SK-N-SH (cell line): ENCODE data around the gene WDR33. TPM values are rescaled to one million over a fixed set of nuclear protein-coding genes. Genes with fewer than 3 reads are reported as not detected.
A peak's percentile ranks its signal among the peaks of the same experiment; 100 is the strongest.
"Not testable (repeated sequence)": the region's sequence is repeated elsewhere in the genome, so short reads cannot be mapped to it uniquely, and the experiment has no call there.

Experiments used
- CTCF ChIA-PET: fragments of 300-600, 350-600 bp; formaldehyde crosslinking; extraction: SDS; loops from one replicate; lab custom pipeline; 2021; lab: Yijun Ruan, JAX
- POLR2A ChIA-PET: fragments of 350-600 bp; sonication (Branson Sonifier 250); formaldehyde crosslinking; extraction: SDS; loops from one replicate; lab custom pipeline; 2020; ENCODE audit warnings: antibody characterized with exemption, inconsistent platforms; lab: Yijun Ruan, JAX
- DNase-seq: peaks from one replicate; pipeline ENCODE4 v3.0.0; 2012
- H2AFZ ChIP-seq: fragments of 200-600 bp; sonication (generic); 2 replicates; pipeline ENCODE4 v1.8.1; 2016; ENCODE audit warnings: antibody characterized with exemption, mild to moderate bottlenecking, low read depth
- H3F3A ChIP-seq: fragments of 200-600 bp; sonication (generic); replicated peaks from 2 replicates; pipeline ENCODE3; 2016; ENCODE audit warnings: antibody characterized with exemption, mild to moderate bottlenecking; ENCODE audit not compliant: insufficient read depth
- H3K27ac ChIP-seq, 2 experiments: fragments of 200-500 bp in 1 of 2; fragments of 200-600 bp in 1 of 2; sonication (Bioruptor generic) in 1 of 2; sonication (generic), shearing (Covaris generic) in 1 of 2; 2 replicates each; pipeline versions ENCODE4 v1.5.1 to v1.6.1; 2014 to 2016; ENCODE audit warnings: low read depth in 2 of 2, inconsistent platforms in 1 of 2, low read length in 1 of 2, mild to moderate bottlenecking in 1 of 2, mixed read lengths in 1 of 2
- H3K27me3 ChIP-seq: fragments of 200-600 bp; sonication (generic), shearing (Covaris generic); 2 replicates; pipeline ENCODE4 v1.6.1; 2016; ENCODE audit warnings: mixed run types; ENCODE audit not compliant: insufficient read depth
- H3K36me3 ChIP-seq, 2 experiments: fragments of 200-500 bp in 1 of 2; fragments of 200-600 bp in 1 of 2; sonication (Bioruptor generic) in 1 of 2; sonication (generic) in 1 of 2; replicated peaks in 1 of 2; 2 replicates each; pipeline versions ENCODE3 to v1.5.1; 2014 to 2016; ENCODE audit warnings: low read length in 1 of 2, mild to moderate bottlenecking in 1 of 2; ENCODE audit not compliant: insufficient read depth in 2 of 2, control insufficient read depth in 1 of 2
- H3K4me1 ChIP-seq, 2 experiments: fragments of 200-500 bp in 1 of 2; fragments of 200-600 bp in 1 of 2; sonication (Bioruptor generic) in 1 of 2; sonication (generic), shearing (Covaris generic) in 1 of 2; 2 replicates each; pipeline versions ENCODE4 v1.5.1 to v1.6.1; 2014 to 2016; ENCODE audit warnings: low read depth in 1 of 2, low read length in 1 of 2, mixed run types in 1 of 2; ENCODE audit not compliant: insufficient read depth in 2 of 2, control insufficient read depth in 1 of 2
- H3K4me2 ChIP-seq: fragments of 200-600 bp; sonication (generic), shearing (Covaris generic); 2 replicates; pipeline ENCODE4 v1.6.1; 2017; ENCODE audit warnings: mixed run types
- H3K4me3 ChIP-seq, 2 experiments: fragments of 200-500 bp in 1 of 2; fragments of 200-600 bp in 1 of 2; sonication (Bioruptor generic) in 1 of 2; sonication (generic), shearing (Covaris generic) in 1 of 2; 2 replicates each; pipeline versions ENCODE4 v1.5.1 to v1.8.1; 2014 to 2016; ENCODE audit warnings: low read depth in 2 of 2, inconsistent platforms in 1 of 2, low read length in 1 of 2, mild to moderate bottlenecking in 1 of 2, mixed read lengths in 1 of 2, moderate library complexity in 1 of 2
- H3K79me2 ChIP-seq: fragments of 200-600 bp; sonication (generic); 2 replicates; pipeline ENCODE4 v1.8.1; 2017; ENCODE audit warnings: mild to moderate bottlenecking; ENCODE audit not compliant: insufficient read depth
- H3K9ac ChIP-seq: fragments of 200-600 bp; sonication (generic); 2 replicates; pipeline ENCODE4 v1.6.1; 2017; ENCODE audit warnings: mixed run types
- H3K9me2 ChIP-seq: fragments of 200-600 bp; sonication (generic); 2 replicates; pipeline ENCODE4 v1.6.1; 2017; ENCODE audit warnings: mixed run types
- H3K9me3 ChIP-seq: fragments of 200-600 bp; sonication (generic); 2 replicates; pipeline ENCODE4 v1.6.1; 2017; ENCODE audit warnings: mixed run types, mild to moderate bottlenecking, moderate library complexity
- H4K20me1 ChIP-seq: fragments of 200-600 bp; sonication (generic); 2 replicates; pipeline ENCODE4 v1.6.1; 2017; ENCODE audit warnings: mild to moderate bottlenecking, mixed run types; ENCODE audit not compliant: insufficient read depth
- CHD2 ChIP-seq: fragments of 150-350 bp; IDR thresholded peaks from 2 replicates; pipeline ENCODE4 v1.6.1; 2018; ENCODE audit warnings: low read length; ENCODE audit not compliant: partially characterized antibody
- ELF1 ChIP-seq: IDR thresholded peaks from 2 replicates; pipeline ENCODE4 v1.4.0; 2012
- EZH2phosphoT487 ChIP-seq: fragments of 200-600 bp; sonication (generic); IDR thresholded peaks from 2 replicates; pipeline ENCODE4 v1.6.1; 2017; ENCODE audit warnings: low read depth, mixed run types, mild to moderate bottlenecking, antibody characterized with exemption, moderate library complexity, borderline replicate concordance
- FOSL2 ChIP-seq: IDR thresholded peaks from 2 replicates; pipeline ENCODE4 v1.4.0; 2012; ENCODE audit warnings: low read depth, mild to moderate bottlenecking, moderate library complexity, borderline replicate concordance
- FOXJ3 ChIP-seq: sonication (generic); formaldehyde crosslinking; IDR thresholded peaks from 2 replicates; pipeline ENCODE4 v1.5.1; 2020; ENCODE audit warnings: mild to moderate bottlenecking, missing genetic modification reagents
- GABPA ChIP-seq: IDR thresholded peaks from 2 replicates; pipeline ENCODE4 v1.4.0; 2012; ENCODE audit warnings: low read depth, mild to moderate bottlenecking
- IRF3 ChIP-seq: fragments of 150-350 bp; IDR thresholded peaks from 2 replicates; pipeline ENCODE4 v1.6.1; 2016; ENCODE audit warnings: mild to moderate bottlenecking, low read depth, low read length
- MXI1 ChIP-seq: IDR thresholded peaks from 2 replicates; pipeline ENCODE4 v1.6.1; 2012; ENCODE audit warnings: mild to moderate bottlenecking, low read depth, low read length, improper control_type of control experiment
- POLR2AphosphoS5 ChIP-seq: IDR thresholded peaks from 2 replicates; pipeline ENCODE4 v1.6.1; 2012; ENCODE audit warnings: low read depth, low read length
- SIN3A ChIP-seq: IDR thresholded peaks from 2 replicates; pipeline ENCODE4 v1.6.1; 2012; ENCODE audit warnings: low read depth, mild to moderate bottlenecking, low read length, moderate library complexity, borderline replicate concordance
- SMC3 ChIP-seq: IDR thresholded peaks from 2 replicates; pipeline ENCODE4 v1.6.1; 2012; ENCODE audit warnings: low read depth, low read length, improper control_type of control experiment
- TEAD4 ChIP-seq: IDR thresholded peaks from 2 replicates; pipeline ENCODE4 v1.4.0; 2012; ENCODE audit warnings: mild to moderate bottlenecking, borderline replicate concordance; ENCODE audit not compliant: insufficient read depth
- USF1 ChIP-seq: IDR thresholded peaks from 2 replicates; pipeline ENCODE4 v1.4.0; 2012; ENCODE audit warnings: low read depth, borderline replicate concordance
- USF2 ChIP-seq: fragments of 150-350 bp; IDR thresholded peaks from 2 replicates; pipeline ENCODE4 v1.6.1; 2017; ENCODE audit warnings: antibody characterized with exemption, low read length, low read depth, borderline replicate concordance
- WGBS: methylation state at CpG from one replicate; pipeline ENCODE4 v1.1.6; 2017; ENCODE audit warnings: low lambda C conversion rate; 5-methylcytosine and 5-hydroxymethylcytosine counted together
- polyA plus RNA-seq, 3 experiments: library from polyadenylated mRNA; depleted of rRNA; stranded (reverse); fragments of >200 nt; gene quantifications; 2 replicates each; pipeline ENCODE4 v1.2.3, GENCODE V29; 2012

The WDR33 gene
- polyA plus RNA-seq, 1 of the 3 experiments (the other 2 are of a cell fraction): 12.4 TPM

DNA sequence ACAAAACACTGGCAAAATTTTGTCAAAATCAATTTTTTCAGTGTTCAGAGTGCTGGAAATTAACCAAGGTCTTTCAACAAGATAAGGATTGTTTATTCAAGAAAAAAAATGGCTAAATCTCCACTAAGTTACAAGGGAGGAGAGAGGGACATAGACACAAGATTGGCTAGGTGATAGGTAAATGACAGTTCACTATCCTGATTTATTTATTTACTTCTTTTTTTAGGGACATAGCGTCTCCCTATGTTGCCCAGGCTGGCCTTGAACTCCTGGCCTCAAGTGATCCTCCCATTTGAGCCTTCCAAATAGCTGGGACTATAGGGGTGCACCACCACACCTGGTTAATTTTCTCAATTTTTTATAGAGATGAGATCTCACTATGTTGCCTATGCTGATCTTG lies 3.7 kb upstream of the WDR33 start:
- Histone ChIP-seq H3F3A (peaks cover 7% of the 10 kb centered on the region), H3K4me2 (no peak overlapping the region), H3K4me3 (no peak overlapping the region), H4K20me1 (peaks cover 4% of the 10 kb centered on the region; the same call in 1 of the 2 replicates), H3K79me2 (peaks cover 14% of the 10 kb centered on the region), H3K27me3 (peaks cover 18% of the 10 kb centered on the region; the same call in 1 of the 2 replicates), H3K4me1 (peaks cover 0 to 3% of the 10 kb centered on the region in 2 experiments; a peak in 1 of 4 replicates), H2AFZ (no peak overlapping the region), H3K9ac (no peak overlapping the region), H3K9me2 (no peaks in the 10 kb centered on the region), H3K9me3 (no peaks in the 10 kb centered on the region), H3K27ac (no peak overlapping the region), H3K36me3 (no peaks in the 10 kb centered on the region)
- ChIA-PET CTCF (no interaction called here), POLR2A (no interaction called here)
- DNase-seq: no peak
- TF ChIP-seq SMC3 (no peak), ELF1 (no peak), EZH2phosphoT487 (no peak), MXI1 (no peak)
- 100% methylated on average over 1 of the region's 1 CpG for WGBS

- DNase-seq, H3K9ac ChIP-seq, CTCF ChIA-PET, H3K4me3 ChIP-seq, H3K27ac ChIP-seq, H3K9me3 ChIP-seq, H3K4me2 ChIP-seq, H3K9me2 ChIP-seq, POLR2A ChIA-PET, H3K4me1 ChIP-seq, H3K36me3 ChIP-seq, H3F3A ChIP-seq: not testable (repeated sequence)
- H3K79me2 ChIP-seq: peaks cover 36% of the 10 kb centered on the region
- peaks cover 26% of the 10 kb centered on the region for H4K20me1 ChIP-seq
- WGBS: 95% methylated on average over 3 of the region's 3 CpGs
- peak overlapping the region; percentile 98 for H2AFZ ChIP-seq
- H3K27me3 ChIP-seq: peaks cover 11% of the 10 kb centered on the region; the same call in 1 of the 2 replicates
Measured at GRCh38 chr2:127812441-127812840, 1.5 kb upstream of the WDR33 start.

- H3K27me3 ChIP-seq: peaks cover 6% of the 10 kb centered on the region; the same call in 1 of the 2 replicates
- H3K27ac ChIP-seq: peak overlapping the region; percentile 92 to 95
- H3K9me2 ChIP-seq: no peaks in the 10 kb centered on the region
- H3K36me3 ChIP-seq: no peaks in the 10 kb centered on the region
- peaks cover 44% of the 10 kb centered on the region for H3K79me2 ChIP-seq
- ChIA-PET POLR2A (interaction anchor here (0.6 to 0.7 kb wide), 2 partner anchors 11 to 217 kb away, joined by 3 read pairs; no protein-coding TSS in a partner anchor), CTCF (no interaction called here)
- peak overlapping the region; percentile 82 to 96 for H3K4me3 ChIP-seq
- H2AFZ ChIP-seq: peak overlapping the region; percentile 98
- H3K4me1 ChIP-seq: peaks cover 0 to 5% of the 10 kb centered on the region in 2 experiments; a peak in 2 of 4 replicates
- H3K4me2 ChIP-seq: peak overlapping the region; percentile 96
- TF ChIP-seq USF1 (no peak), SMC3 (no peak), EZH2phosphoT487 (no peak), ELF1 (no peak), SIN3A (no peak), FOXJ3 (no peak), USF2 (no peak), FOSL2 (no peak), IRF3 (no peak), POLR2AphosphoS5 (no peak), CHD2 (no peak), TEAD4 (no peak), GABPA (no peak)
- H3K9me3 ChIP-seq: no peaks in the 10 kb centered on the region
- H4K20me1 ChIP-seq: peaks cover 34% of the 10 kb centered on the region
- H3F3A ChIP-seq: peaks cover 7% of the 10 kb centered on the region
- 24% methylated on average over 26 of the region's 34 CpGs for WGBS
- H3K9ac ChIP-seq: peak overlapping the region; percentile 98
- peak; percentile 41 for DNase-seq
Measured at GRCh38 chr2:127811397-127812321, 688 bp upstream of the WDR33 start.
